GM20000 (cell line): ENCODE measurements around the gene ABHD6.
"Not testable (repeated sequence)": the region's sequence is repeated elsewhere in the genome, so short reads cannot be mapped to it uniquely, and the experiment has no call there.

Experiments used
- DNase-seq: peaks from one replicate; pipeline ENCODE4 v3.0.0; 2012; ENCODE audit warnings: low spot score
- TF ChIP-seq, protein P1 (sequence below): IDR thresholded peaks from 2 replicates; pipeline ENCODE4 v1.5.1; 2012; ENCODE audit warnings: mild to moderate bottlenecking, control low read depth; ENCODE audit errors: extremely low read depth, missing control alignments

ABHD6 gene

DNA sequence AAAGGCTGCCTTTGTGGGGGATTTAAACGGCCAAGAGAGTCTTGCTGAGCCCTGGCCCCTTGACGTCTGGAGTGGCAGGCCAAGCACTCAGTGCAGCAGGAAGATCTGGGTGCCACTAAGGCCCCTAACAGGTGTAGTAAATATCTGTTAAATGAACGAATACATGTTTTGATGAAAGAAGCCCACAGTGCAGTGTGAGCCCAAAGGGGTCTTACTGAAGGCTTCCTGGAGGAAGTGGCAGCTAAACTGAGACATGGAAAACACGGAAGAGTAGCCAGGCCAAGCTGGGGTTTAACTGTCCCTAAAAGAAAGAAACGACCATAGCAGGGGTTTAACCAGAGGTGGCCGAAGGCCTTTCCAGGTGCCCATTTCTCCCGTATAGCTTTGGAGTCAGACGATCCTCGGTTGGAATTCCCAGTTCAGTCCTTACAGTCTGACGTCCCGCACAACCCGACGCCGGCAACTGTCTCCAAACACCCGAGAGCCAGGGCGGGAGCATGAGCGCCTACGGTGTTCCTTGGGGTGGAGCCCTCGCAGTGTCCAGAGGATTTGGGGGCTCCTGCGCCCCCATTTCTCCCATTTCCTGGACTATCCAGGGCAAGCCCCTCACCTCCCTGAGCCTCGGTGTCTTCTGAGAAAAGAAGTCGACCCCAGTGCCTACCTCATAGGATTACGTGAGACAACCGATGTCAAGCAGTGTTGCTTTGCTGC, 910 bp upstream of the ABHD6 start:
- TF ChIP-seq, protein P1, sequence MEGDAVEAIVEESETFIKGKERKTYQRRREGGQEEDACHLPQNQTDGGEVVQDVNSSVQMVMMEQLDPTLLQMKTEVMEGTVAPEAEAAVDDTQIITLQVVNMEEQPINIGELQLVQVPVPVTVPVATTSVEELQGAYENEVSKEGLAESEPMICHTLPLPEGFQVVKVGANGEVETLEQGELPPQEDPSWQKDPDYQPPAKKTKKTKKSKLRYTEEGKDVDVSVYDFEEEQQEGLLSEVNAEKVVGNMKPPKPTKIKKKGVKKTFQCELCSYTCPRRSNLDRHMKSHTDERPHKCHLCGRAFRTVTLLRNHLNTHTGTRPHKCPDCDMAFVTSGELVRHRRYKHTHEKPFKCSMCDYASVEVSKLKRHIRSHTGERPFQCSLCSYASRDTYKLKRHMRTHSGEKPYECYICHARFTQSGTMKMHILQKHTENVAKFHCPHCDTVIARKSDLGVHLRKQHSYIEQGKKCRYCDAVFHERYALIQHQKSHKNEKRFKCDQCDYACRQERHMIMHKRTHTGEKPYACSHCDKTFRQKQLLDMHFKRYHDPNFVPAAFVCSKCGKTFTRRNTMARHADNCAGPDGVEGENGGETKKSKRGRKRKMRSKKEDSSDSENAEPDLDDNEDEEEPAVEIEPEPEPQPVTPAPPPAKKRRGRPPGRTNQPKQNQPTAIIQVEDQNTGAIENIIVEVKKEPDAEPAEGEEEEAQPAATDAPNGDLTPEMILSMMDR: no peak
- no peak for DNase-seq

DNA sequence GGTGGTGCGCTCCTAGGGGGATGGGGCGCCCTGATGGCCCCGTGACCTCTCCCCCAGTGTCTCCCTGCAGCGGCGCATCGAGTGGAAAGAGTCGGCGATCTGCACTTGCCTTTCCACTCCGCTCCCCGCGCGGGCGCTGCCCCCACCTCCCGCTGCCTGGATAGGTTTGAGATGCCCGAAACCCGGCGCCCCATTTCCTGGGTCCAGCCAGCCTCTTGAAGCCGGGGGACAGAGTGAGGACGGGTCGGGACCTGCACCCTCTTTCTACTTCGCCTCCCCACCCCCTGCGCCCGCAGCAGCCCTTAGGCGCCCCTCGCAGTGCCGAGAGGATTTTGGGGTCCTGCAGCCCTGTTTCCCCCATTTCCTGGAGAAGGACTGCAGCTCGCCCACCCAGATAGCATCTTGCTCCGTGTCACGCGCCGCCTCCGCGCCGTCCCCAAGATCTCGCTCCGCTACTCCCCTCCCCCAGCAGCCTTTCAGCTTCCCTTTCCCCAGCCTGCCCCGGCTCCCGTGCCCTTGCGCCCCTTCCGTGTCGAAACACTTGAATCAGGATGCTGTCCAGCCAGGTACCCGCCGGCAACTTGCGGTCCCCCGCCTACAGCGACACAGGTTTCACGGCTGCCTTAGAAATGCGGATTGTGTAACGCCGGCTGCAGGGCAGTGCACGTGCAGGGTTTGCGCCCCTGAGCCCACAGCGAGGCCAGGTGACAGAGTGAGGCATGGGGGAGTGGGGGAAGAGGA, 519 bp downstream of the ABHD6 start:
- DNase-seq: peak; percentile 38

DNA sequence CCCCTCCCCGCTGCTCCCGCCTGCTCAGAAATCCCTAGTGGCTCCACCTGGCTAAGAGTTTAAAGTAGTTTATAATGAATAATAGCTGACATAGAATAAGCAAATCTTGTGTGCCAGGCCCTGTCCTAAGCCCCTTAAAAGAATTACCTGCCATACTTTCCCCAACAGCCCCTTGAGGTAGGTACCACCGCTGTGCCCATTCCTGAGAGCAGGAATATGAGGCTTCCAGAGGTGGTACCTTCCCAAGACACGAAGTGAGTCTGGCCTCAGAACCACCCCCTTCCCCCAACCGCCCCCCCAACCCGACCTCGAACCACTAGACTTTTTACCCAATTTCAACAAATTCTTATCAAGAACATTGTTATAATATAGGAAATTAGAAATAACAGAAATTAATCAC, 1.2 kb downstream of the ABHD6 start:
- TF ChIP-seq, protein P1: no peak
- DNase-seq: no peak

More for the DNA sequence above, 519 bp downstream of the ABHD6 start:
- TF ChIP-seq, protein P1: no peak

DNA sequence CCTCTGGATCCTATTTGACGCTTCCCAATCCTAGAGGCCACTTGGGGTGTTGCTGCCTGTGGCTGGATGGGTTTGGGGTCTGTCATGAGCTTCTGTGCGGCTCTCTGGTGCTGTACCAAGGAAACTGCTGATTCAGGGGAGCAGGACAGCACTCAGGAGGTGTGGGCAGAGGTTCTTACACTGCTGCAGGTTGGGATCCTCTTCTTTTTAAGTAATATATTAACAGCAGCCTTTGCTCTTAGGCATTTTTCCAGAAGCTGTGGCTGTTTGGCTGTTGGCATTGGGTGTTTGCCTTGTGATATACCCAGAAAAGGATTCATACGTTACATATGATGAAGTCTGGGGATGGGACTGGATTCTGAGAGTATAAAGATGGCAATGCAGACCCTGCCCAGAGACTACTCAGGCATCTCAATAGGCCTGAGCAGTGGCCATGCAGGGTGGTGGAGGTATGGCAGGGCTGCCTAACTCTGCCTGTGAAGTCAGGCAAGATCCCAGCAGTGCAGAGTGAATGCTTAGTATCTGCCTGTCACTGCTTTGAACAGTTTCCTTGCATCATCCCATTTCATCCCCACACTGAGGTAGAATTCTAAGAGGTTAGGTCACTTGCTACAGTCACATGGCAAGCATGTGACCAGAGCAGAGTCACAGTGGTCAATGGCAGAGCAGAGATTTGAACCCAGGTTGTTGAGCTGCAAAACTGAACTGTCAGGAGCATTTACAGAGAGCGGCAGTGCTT, 3.9 kb downstream of the ABHD6 start:
- TF ChIP-seq, protein P1: no peak
- no peak for DNase-seq

DNA sequence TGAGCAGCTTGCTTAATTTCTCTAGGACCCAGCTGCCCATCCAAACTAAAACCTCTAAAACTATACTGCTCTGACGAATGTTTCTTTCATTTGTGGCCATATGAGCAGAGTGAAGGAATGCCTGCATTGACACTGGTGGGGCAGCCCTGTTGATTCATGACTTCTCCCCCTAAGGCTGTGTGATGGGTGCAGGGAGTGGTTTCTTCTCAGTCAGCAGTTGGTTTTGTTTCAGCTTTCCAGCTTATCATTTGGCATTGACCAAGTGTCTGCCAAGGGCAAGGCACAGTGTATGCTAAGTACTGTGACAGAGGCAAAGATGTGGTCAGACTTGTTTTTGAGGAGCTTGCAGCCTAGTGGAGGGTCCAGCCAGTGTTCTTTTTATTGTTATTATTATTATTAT, 4.7 kb downstream of the ABHD6 start:
- no peak for DNase-seq
- TF ChIP-seq, protein P1: no peak

DNA sequence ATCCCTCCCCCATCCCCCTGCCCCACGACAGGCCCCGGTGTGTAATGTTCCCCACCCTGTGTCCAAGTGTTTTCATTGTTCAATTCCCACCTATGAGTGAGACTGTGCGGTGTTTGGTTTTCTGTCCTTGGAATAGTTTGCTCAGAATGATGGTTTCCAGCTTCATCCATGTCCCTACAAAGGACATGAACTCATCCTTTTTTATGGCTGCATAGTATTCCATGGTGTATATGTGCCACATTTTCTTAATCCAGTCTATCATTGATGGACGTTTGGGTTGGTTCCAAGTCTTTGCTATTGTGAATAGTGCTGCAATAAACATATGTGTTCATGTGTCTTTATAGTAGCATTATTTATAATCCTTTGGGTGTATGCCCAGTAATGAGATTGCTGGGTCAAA, 5.3 kb downstream of the ABHD6 start:
- not testable (repeated sequence) for DNase-seq

DNA sequence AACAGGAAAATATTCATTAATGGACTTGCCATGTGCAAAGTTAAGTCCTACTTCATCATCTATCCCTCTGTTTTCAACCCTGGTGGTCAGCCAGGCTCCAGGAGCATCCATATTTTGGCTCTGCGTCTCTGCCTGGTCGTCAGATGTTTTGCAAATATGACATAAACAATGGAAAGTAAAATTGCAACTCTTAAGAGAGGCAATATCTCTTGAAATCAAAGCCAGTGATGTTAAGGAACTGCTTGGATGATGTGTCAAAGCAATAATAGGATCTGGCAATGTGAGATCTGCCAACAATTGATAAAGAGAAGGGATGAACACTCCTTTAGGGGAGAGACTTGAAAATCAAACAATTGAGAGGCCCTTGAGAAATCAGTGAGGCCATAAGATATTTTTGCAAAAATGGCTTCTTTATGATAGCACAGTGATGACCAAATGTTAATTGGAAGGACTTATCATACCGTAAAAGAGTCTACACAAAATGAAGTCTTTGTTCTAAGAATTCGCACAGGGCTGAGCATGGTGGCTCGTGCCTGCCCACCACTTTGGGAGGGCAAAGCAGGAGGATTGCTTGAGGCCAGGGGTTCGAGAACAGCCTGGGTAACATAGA, 6.5 kb downstream of the ABHD6 start:
- TF ChIP-seq, protein P1: no peak

More for the DNA sequence above, 6.5 kb downstream of the ABHD6 start:
- no peak for DNase-seq
